ENCODE measurements around the gene KRT2. TPM values are rescaled to one million over a fixed set of nuclear protein-coding genes. Genes with fewer than 3 reads are reported as not detected.

KRT2 gene
- total RNA-seq, 2 experiments from 2014 or later, result 0.10 TPM; not detected in 1

DNA sequence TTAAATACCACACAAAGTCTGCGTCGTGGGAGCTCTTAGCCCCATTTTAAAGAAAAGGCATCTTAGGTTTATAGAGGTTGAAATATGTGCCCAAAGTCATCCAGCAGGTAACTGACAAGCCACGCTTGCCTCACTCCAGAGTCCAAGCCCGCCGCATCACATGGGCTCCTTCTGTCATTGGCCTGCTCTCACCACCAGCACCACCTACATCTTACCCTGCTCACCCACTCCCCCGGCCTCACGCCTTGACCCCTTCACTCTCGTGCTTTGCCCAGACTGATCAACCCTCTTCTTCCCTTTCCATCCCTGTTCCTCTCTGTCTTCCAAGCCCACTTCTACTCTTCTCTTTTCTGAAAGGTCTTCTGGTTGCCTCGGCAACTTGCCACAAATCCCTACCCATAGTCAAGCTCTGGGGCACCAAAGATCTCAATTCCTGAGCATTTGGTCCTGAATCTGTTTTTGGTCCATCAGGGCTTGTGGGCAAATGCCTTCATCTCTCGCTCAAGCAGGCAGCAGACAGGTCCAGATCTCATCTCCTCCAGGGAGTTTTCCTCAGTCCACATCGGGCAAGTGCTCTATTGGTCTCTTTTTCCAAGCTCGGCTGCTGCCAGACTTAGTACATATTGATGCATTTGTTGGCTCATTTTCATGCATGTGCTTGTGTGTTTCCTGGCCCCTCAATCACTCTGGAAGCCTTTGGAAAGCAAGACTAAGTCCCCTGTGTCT, 31.7 kb upstream of the KRT2 start:
- POLR2A ChIA-PET, result no interaction called here
- H3K27ac Mint-ChIP-seq, result no peak overlapping the region
- no peaks in the 10 kb centered on the region for H3K9me3 Mint-ChIP-seq (ENCODE audit: insufficient read depth)
- CTCF ChIA-PET, result interaction anchor here (0.9 kb wide), 1 partner anchor 72 kb away, joined by 4 read pairs; no protein-coding TSS in a partner anchor
- no peaks in the 10 kb centered on the region for H3K36me3 Mint-ChIP-seq (ENCODE audit: low read depth)
- DNase-seq (no peak), ATAC-seq (no peak)
- peaks cover 45% of the 10 kb centered on the region for H3K27me3 Mint-ChIP-seq (ENCODE audit: low read depth)
- H3K4me3 Mint-ChIP-seq, result no peak overlapping the region
- H3K4me1 Mint-ChIP-seq (ENCODE audit: low read depth), result peaks cover 34% of the 10 kb centered on the region

DNA sequence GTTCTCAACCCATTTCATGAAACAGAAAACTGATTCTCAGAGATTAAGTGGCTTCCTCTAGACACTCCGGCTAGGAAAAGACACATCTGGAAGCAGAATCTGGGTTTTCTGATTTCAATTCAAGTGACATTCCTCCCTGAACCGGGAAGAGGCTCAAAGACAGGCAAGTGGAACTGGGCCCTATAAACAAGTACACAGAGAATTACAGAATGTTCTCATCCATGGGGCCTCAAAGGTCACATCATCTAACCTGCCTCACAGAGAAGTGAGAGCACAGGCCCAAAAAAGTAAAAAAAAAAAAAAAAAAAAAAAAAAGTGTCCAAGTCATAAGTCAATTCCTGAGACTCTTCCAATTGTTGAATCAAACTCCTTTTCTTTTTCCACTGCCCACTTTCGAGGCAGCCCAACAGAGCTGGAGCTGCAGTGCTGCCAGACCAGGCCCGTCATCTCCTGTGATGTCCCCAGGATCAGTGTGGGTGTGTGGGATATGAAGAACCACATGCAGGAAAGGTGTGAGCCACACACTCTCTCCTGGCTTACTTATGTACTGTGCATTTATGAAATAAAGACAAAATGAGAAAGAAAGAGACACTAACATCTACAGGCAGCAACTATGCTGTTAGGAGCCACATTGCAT, 31.0 kb upstream of the KRT2 start:
- H3K27me3 Mint-ChIP-seq (ENCODE audit: low read depth), result peaks cover 44% of the 10 kb centered on the region
- DNase-seq, result no peak
- no peak overlapping the region for H3K4me3 Mint-ChIP-seq
- no peak for ATAC-seq
- no peaks in the 10 kb centered on the region for H3K9me3 Mint-ChIP-seq (ENCODE audit: insufficient read depth)
- CTCF ChIA-PET, result no interaction called here
- POLR2A ChIA-PET, result no interaction called here
- peaks cover 33% of the 10 kb centered on the region for H3K4me1 Mint-ChIP-seq (ENCODE audit: low read depth)
- H3K27ac Mint-ChIP-seq, result no peak overlapping the region
- no peaks in the 10 kb centered on the region for H3K36me3 Mint-ChIP-seq (ENCODE audit: low read depth)

DNA sequence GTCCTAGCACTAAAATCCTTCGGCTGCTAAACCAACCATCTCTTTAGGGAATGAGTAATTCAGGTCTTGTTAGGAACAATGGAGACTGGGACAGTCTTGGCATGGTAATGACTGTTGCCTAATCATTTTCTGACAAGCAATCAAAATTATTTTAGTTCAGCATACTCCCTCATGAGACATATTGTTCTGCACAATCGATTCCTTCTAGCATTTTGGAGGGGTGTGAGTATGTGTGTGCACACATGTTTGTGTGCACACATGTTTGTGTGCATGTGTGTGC, 30.3 kb upstream of the KRT2 start:
- Mint-ChIP-seq H3K27ac (no peak overlapping the region), H3K9me3 (ENCODE audit: insufficient read depth) (no peaks in the 10 kb centered on the region), H3K4me1 (ENCODE audit: low read depth) (peaks cover 27% of the 10 kb centered on the region), H3K27me3 (ENCODE audit: low read depth) (peaks cover 40% of the 10 kb centered on the region), H3K36me3 (ENCODE audit: low read depth) (no peaks in the 10 kb centered on the region), H3K4me3 (no peak overlapping the region)
- ChIA-PET CTCF (interaction anchor here (2.2 to 2.8 kb wide), 2 partner anchors 99 to 203 kb away, joined by 6 to 13 read pairs; no protein-coding TSS in a partner anchor), POLR2A (no interaction called here)
- ATAC-seq (no peak), DNase-seq (no peak)

DNA sequence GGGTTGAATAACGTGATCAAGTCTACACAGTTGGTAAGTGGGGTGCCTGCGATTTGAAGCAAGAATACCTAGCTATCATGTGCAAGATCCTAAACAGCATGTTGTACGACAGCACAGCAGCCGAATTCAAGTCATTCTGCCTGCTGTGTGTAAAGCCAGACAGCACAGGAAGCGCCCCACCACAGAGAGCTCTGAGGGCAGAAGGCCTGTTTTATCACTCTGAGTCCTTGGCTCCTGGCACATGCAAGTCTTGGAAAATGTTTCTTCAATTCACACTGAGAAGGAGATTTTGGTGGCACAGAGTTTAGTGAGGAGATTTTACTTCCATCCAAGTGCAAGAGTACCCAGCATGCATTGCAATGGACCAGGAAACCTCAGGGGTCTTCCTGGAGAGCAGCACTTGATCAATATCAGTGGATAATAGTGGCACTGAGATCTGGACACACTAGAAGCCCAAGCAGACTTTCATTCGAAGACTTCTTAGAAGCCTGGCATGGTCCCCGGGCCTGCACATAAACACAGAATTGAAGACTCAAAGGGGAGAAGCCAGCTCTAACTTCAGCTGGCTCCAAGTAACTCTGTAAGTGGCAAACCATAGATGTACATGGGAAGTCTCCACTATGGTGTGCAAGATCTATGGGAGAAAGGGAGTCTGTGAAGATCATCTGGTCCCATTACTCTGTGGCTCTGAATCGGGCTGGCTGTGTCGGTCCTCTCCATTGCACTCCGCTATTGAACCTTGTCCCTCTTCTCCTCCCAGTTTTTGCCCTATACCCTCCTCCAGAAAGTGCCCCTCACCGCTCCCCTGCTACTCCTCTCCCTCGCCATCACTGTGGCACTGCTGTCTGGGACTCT, 29.7 kb upstream of the KRT2 start:
- H3K27me3 Mint-ChIP-seq (ENCODE audit: low read depth), result peaks cover 36% of the 10 kb centered on the region
- no peaks in the 10 kb centered on the region for H3K9me3 Mint-ChIP-seq (ENCODE audit: insufficient read depth)
- H3K4me1 Mint-ChIP-seq (ENCODE audit: low read depth), result peaks cover 25% of the 10 kb centered on the region
- ChIA-PET CTCF (interaction anchor here (1.1 to 2.8 kb wide), 8 partner anchors 9 to 203 kb away, joined by 3 to 13 read pairs (median 8); no protein-coding TSS in a partner anchor), POLR2A (no interaction called here)
- H3K27ac Mint-ChIP-seq, result no peak overlapping the region
- DNase-seq (peak; percentile 71), ATAC-seq (peak; percentile 94)
- no peak overlapping the region for H3K4me3 Mint-ChIP-seq
- no peaks in the 10 kb centered on the region for H3K36me3 Mint-ChIP-seq (ENCODE audit: low read depth)

DNA sequence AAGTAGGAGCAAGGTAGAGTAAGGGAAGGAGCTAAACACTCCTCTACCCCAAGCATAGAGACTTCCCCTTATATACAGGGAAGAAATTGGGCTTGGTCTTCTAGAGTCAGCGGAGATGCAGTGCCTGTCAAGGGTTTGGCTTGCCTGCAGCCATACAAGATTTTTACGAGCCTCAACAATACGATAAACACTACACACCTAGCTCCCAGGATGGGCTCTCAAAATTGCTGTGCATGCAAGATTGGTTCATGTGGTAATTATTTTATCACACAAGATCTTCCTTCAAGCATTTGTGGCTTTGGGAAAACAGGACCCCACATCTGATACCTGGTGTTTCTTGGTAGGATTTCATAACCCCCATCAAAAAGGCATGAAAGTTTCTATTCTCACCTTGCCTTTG, 28.4 kb upstream of the KRT2 start, which contains the start of gene KRT1:
Gene KRT1 (minus strand): TSS at position 45 of the 400 bp plus-strand sequence. CDS start 59 bp downstream, outside the sequence.
- ChIA-PET POLR2A (interaction anchor here (0.9 kb wide), 1 partner anchor 98 kb away, joined by 3 read pairs; no protein-coding TSS in a partner anchor), CTCF (interaction anchor here (1.1 to 2.8 kb wide), 8 partner anchors 10 to 205 kb away, joined by 3 to 13 read pairs (median 8); no protein-coding TSS in a partner anchor)
- H3K4me3 Mint-ChIP-seq, result peak within 1 kb of the TSS; percentile 26
- DNase-seq (no peak), ATAC-seq (no peak)
- H3K9me3 Mint-ChIP-seq (ENCODE audit: insufficient read depth), result no peaks in the 10 kb centered on the region
- peaks cover 35% of the 10 kb centered on the region for H3K27me3 Mint-ChIP-seq (ENCODE audit: low read depth)
- peaks cover 25% of the 10 kb centered on the region for H3K4me1 Mint-ChIP-seq (ENCODE audit: low read depth)
- no peaks in the 10 kb centered on the region for H3K36me3 Mint-ChIP-seq (ENCODE audit: low read depth)
- peak within 1 kb of the TSS; percentile 16 for H3K27ac Mint-ChIP-seq

DNA sequence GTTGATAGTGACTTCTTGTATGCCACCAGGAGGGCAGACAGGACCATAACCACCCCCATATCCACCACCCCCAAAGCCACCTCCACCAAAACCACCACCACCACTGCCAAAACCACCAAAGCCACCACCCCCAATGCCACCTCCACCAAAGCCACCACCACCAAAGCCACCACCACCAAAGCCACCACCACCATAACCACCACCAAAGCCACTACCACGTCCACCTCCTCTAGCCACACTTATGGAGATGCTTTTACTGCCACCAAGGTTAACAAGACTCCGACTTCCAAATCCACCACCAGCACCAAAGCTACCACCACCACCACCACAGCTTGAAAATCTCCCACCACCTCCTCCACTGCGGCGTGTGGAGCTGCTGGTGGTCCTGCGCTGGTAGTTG, 27.9 kb upstream of the KRT2 start:
- Mint-ChIP-seq H3K27me3 (ENCODE audit: low read depth) (peaks cover 35% of the 10 kb centered on the region), H3K4me1 (ENCODE audit: low read depth) (peaks cover 25% of the 10 kb centered on the region), H3K4me3 (peak overlapping the region; percentile 26), H3K36me3 (ENCODE audit: low read depth) (no peaks in the 10 kb centered on the region), H3K9me3 (ENCODE audit: insufficient read depth) (no peaks in the 10 kb centered on the region), H3K27ac (peak overlapping the region; percentile 16)
- POLR2A ChIA-PET, result interaction anchor here (0.9 kb wide), 1 partner anchor 98 kb away, joined by 3 read pairs; no protein-coding TSS in a partner anchor
- CTCF ChIA-PET, result interaction anchor here (1.6 to 2.8 kb wide), 4 partner anchors 94 to 200 kb away, joined by 9 to 13 read pairs (median 10); no protein-coding TSS in a partner anchor
- no peak for ATAC-seq
- DNase-seq, result no peak

DNA sequence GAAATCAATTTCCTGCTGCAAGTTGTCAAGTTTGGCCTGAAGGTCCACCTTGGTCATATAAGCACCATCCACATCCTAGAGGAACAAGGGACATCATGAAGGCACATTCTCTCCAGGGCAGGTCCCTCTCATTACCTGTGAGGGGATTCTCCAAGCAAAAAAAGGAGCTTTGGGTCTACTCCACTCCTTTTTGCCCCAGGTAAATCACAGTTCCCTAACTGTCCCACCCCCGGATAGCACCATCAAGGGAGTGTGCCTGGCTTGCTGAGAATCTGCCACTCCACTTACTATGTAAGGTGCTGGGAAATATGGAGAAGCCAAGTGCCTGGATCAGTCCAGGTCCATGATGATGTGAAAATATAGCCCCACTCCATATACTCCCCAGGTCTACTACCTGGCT, 25.7 kb upstream of the KRT2 start:
- Mint-ChIP-seq H3K27me3 (ENCODE audit: low read depth) (peaks cover 26% of the 10 kb centered on the region), H3K27ac (no peak overlapping the region), H3K36me3 (ENCODE audit: low read depth) (no peaks in the 10 kb centered on the region), H3K4me3 (no peak overlapping the region), H3K4me1 (ENCODE audit: low read depth) (peaks cover 25% of the 10 kb centered on the region), H3K9me3 (ENCODE audit: insufficient read depth) (no peaks in the 10 kb centered on the region)
- CTCF ChIA-PET, result no interaction called here
- POLR2A ChIA-PET, result no interaction called here
- no peak for DNase-seq
- no peak for ATAC-seq

DNA sequence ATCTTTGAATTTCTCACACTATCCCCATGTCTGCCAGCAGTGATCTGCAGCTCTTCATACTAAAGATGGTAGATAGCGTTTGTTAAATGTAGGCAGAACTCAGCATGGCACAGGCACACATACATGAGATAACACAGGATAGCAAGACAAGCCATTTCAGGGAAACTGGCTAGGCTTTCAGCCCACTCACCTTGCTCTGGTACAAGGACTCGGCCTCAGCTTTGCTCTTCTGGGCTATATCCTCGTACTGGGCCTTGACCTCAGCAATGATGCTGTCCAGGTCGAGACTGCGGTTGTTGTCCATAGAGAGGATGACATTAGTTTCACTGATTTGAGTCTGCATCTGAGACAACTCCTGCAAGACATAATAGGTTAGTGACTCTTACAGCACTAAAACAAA, 25.1 kb upstream of the KRT2 start:
- no peak overlapping the region for H3K4me3 Mint-ChIP-seq

DNA sequence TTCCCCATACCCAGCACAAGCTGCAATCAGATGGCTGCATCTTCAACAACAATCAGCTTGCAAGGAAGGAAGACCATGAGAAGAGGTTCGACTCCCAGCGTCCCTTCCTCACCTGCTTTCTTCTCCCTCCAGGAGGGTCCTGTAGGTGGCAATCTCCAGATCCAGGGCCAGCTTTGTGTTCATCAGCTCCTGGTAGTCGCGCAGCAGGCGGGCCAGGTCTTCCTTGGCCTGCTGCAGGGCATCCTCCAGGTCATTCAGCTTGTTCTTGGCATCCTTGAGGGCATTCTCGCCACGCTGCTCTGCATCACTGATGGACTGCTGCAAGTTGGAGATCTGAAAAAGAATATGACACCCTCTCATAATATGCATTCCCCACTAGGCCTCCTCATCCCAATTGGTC, 24.2 kb upstream of the KRT2 start:
- no peaks in the 10 kb centered on the region for H3K36me3 Mint-ChIP-seq (ENCODE audit: low read depth)
- no peak for DNase-seq
- H3K9me3 Mint-ChIP-seq (ENCODE audit: insufficient read depth), result no peaks in the 10 kb centered on the region
- ATAC-seq, result no peak
- H3K27me3 Mint-ChIP-seq (ENCODE audit: low read depth), result peaks cover 26% of the 10 kb centered on the region
- POLR2A ChIA-PET, result no interaction called here
- H3K27ac Mint-ChIP-seq, result no peak overlapping the region
- CTCF ChIA-PET, result no interaction called here
- peaks cover 12% of the 10 kb centered on the region for H3K4me1 Mint-ChIP-seq (ENCODE audit: low read depth)
- no peak overlapping the region for H3K4me3 Mint-ChIP-seq

More for the DNA sequence above, 25.1 kb upstream of the KRT2 start:
- Mint-ChIP-seq H3K4me1 (ENCODE audit: low read depth) (peaks cover 21% of the 10 kb centered on the region), H3K27me3 (ENCODE audit: low read depth) (peaks cover 26% of the 10 kb centered on the region), H3K36me3 (ENCODE audit: low read depth) (no peaks in the 10 kb centered on the region), H3K27ac (no peak overlapping the region), H3K9me3 (ENCODE audit: insufficient read depth) (no peaks in the 10 kb centered on the region)
- DNase-seq (no peak), ATAC-seq (no peak)
- ChIA-PET CTCF (no interaction called here), POLR2A (no interaction called here)

DNA sequence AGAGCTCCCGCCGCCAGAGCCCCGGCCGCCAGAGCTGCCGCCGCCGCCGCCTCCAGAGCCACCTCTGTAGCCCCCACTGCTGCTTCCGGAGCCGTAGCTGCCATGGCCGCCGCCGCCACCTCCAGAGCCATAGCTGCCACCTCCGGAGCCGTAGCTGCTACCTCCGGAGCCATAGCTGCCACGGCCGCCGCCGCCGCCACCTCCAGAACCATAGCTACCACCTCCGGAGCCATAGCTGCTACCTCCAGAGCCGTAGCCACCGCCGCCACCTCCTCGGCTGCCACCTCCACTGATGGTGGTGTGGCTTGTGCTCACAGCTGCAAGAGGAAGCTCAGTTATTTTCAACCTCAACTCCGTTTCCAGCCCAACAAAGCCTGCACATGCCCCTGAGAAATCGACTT, 23.3 kb upstream of the KRT2 start:
- CTCF ChIA-PET, result interaction anchor here (0.8 kb wide), 1 partner anchor 92 kb away, joined by 3 read pairs; no protein-coding TSS in a partner anchor
- no peaks in the 10 kb centered on the region for H3K9me3 Mint-ChIP-seq (ENCODE audit: insufficient read depth)
- no peak for DNase-seq
- H3K36me3 Mint-ChIP-seq (ENCODE audit: low read depth), result no peaks in the 10 kb centered on the region
- POLR2A ChIA-PET, result no interaction called here
- peaks cover 26% of the 10 kb centered on the region for H3K27me3 Mint-ChIP-seq (ENCODE audit: low read depth)
- peaks cover 4% of the 10 kb centered on the region for H3K4me1 Mint-ChIP-seq (ENCODE audit: low read depth)
- H3K4me3 Mint-ChIP-seq, result no peak overlapping the region
- H3K27ac Mint-ChIP-seq, result no peak overlapping the region
- no peak for ATAC-seq

DNA sequence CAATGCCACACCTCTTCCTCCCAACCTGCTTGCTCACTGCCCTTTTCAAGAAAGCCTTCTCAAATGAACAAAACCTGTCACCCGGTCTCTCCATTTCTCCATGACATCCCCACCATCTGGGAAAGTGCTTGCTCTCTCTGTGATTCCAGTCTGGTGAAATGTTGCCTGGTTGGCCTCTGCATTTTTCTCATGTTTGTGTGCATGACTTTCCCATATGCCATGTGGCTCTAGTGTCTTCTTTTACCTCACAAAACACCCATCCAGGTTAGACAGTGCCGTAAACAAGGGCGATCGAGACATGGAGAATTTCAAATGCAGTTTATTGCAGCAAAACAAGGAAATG, 22.4 kb upstream of the KRT2 start:
- DNase-seq (no peak), ATAC-seq (no peak)
- H3K4me3 Mint-ChIP-seq, result no peak overlapping the region
- ChIA-PET CTCF (interaction anchor here (1.0 kb wide), 1 partner anchor 56 kb away, joined by 3 read pairs; no protein-coding TSS in a partner anchor), POLR2A (interaction anchor here (0.7 kb wide), 1 partner anchor 621 kb away, joined by 3 read pairs; the partner anchor contains the start of gene PFDN5)
- H3K27me3 Mint-ChIP-seq (ENCODE audit: low read depth), result peaks cover 23% of the 10 kb centered on the region
- H3K36me3 Mint-ChIP-seq (ENCODE audit: low read depth), result no peaks in the 10 kb centered on the region
- H3K27ac Mint-ChIP-seq, result no peak overlapping the region
- no peaks in the 10 kb centered on the region for H3K9me3 Mint-ChIP-seq (ENCODE audit: insufficient read depth)
- H3K4me1 Mint-ChIP-seq (ENCODE audit: low read depth), result no peaks in the 10 kb centered on the region

Measured in activated CD8-positive, alpha-beta T cell treated with anti-CD3 and anti-CD28 coated beads, Interleukin-2, amount 10 ng/mL, durations not matched to agents 7 days and 5 days (primary cell).